HG02678 (cell line): ENCODE results near the gene SHISA7.
A peak's percentile ranks its signal among the peaks of the same experiment; 100 is the strongest.

ENCODE experiments used
- ATAC-seq: cut with Tn5 transposase; IDR thresholded peaks from one replicate; pipeline ENCODE4 v1.9.1; 2021; ENCODE audit warnings: mild to moderate bottlenecking, moderate library complexity; ENCODE audit not compliant: unreplicated experiment

Gene SHISA7

DNA sequence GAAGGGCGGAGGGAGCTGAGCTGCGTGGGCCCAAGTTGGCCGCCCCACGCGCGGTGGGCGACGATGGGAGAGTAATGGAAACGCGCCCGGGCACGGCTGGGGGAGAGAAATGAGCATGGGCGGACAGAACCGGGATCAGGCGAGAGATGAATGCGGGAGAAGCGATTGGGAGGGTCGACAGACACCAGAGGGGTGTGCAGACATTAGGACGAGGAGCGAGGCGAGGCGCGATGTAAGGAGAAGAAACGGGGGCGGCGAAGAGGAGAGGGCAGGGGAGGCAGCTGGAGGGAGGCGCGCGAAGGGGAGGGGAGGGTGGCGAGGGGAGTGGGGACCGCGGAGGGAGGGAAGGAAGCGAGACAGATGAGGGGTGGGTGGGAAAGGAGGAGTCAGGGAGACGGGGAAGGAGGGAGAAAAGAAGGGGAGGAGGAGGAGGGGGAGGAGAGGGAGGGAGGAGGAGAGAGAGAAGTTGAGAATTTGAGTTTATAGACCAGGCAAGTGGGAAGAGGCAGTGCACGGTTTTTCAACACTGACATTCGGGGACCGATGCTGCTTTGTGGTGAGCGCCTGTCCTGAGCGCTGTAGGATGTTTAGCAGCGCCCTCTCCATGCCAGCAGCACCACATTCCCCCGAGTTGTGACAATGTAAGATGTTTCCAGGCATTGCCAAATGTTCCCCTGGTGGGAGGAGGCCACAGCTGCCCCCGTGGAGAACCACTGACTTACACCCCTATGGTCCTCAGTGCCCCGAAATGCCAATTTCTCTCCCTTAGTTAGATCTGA lies at the start of gene SHISA7:
Gene SHISA7, minus strand, starts transcription at position 256 of the 779 bp plus-strand sequence. CDS start 437 bp downstream, outside the sequence.
- ATAC-seq, result no peak

DNA sequence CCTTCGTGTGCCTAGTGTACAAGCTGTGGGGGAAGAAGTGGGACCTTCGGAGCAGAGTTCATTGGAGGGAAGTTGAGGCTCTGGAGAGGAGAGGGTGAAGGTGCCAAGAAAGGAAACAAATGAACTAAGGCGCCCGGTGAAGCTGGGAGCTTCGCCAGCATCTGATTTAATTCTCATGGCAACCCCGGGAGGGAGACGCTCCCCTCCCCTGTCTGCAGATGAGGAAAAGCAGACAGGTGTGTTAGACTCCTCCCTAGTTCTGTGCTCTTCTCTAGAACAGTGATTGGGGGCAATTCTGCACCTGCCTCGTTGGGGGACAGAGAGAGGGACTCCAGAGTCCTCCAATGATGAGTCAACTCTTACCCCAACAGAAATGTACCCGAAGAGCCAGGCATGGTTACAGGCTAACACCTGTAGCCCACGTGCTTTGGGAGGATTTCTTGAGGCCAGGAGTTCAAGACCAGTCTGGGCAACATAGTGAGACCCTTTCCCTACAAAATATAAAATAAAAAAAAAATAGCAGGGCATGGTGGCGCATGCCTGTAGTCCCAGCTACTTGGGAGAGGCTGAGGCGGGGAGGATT lies 49.4 kb upstream of the SHISA7 start:
- ATAC-seq, result no peak

DNA sequence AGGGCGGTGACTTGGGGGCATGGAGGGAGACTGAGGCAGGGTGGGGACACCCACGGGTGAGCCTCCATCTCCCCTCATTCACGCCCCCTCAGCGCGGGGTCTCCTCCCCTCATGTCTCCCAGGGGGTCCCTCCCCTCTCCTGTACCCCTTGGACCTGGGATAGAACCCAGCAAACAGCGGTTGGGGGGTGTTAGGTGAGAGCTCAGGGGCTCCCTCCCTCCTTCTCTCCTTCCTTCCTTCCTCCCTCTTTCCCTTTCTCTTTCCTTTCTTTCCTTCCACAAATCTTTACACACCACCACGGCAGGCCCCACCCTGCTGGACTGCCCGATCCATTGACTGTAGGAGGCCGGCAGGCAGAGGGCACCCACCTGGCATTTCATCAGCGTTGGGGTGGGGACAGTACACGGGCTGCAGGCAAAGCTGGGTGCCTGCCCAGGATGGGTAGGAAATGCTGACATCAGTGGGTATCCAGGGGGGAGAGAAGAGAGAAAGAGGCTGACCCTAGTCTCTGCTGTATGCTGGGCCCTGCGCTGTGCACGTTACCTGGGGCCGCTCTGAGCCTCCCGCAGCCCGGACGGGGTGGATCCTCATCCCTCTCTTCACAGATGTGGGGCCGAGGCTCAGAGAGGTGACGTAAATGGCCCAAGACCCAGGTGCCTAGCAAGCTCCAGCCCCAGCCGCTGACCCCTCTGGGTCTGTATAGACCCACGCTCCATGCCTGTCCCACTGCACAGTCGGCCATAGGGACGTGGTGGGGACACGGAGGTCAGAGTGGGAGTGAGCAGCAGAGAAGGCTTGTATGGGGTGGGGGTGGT lies 48.7 kb upstream of the SHISA7 start:
- no peak for ATAC-seq

DNA sequence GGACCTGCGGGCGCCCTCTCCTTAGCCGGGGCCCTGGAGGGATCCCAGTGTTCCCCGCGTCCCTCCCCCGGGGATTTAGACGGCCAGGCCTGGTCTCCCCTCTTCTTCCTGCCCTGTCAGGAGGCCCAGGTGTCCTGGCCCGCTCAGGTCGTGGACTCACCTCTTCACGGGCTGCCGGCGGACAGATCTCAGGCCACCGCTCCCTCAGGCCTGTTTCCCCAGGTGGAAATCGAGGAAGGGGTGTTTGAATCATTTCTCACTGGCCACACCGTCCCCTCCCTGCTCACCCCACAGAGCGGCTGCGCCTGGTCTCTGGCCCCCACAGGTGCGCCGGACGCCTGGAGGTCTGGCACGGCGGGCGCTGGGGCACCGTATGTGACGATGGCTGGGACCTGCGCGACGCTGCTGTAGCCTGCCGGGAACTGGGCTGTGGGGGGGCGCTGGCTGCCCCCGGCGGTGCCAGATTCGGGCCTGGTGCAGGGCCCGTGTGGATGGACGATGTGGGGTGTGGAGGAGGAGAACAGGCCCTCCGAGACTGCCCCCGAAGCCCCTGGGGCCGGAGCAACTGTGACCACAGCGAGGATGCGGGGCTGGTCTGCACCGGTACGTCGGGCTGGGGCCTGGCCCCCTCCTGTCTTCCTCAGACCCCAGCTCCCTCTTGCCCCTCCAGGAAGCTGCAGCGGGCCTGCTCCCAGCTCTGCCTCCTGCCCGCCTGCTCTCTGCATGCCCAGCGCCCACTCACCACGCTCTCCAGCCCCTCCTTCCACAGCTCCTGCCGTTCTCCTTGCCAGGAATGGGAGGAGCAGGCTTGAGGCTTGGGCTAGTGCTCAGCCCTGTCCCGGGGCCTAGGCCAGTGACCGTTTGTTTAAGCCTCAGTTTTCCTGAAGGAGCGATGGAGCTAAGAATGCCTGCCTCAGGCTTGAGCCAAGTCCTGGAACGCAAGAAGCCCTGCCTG lies 47.7 kb upstream of the SHISA7 start:
- ATAC-seq, result no peak

DNA sequence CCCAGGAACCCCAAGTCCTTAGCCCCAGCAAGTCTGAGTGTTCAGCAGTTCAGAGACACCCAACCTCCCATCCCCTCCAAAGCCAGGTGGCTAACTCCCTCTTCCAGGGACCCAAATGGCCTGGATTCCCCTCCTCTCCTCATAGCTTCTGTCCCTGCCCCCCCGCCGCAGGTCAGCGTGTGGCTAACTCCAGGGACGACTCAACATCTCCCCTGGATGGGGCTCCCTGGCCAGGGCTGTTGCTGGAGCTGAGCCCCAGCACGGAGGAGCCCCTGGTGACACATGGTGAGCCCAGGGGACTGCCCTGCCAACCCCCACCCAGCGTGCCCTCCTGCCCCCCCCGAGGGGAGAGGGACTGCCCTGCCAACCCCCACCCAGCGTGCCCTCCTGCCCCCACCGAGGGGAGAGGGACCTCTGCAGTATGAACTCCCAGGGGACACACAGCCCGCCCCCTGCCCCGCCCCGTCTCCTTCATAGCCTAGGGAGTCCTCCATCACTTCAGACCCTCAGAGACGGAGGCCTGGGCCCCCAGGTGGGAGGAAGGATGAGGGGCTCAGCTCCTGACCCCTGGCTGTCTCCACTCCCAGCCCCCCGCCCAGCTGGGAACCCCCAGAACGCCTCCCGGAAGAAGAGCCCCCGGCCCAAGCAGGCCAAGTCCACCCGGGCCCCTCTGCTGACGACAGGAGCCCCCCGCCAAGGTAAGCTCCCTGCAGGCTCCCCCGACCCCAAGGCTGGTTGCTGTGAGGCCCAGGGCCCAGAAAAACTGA lies 46.8 kb upstream of the SHISA7 start:
- no peak for ATAC-seq

DNA sequence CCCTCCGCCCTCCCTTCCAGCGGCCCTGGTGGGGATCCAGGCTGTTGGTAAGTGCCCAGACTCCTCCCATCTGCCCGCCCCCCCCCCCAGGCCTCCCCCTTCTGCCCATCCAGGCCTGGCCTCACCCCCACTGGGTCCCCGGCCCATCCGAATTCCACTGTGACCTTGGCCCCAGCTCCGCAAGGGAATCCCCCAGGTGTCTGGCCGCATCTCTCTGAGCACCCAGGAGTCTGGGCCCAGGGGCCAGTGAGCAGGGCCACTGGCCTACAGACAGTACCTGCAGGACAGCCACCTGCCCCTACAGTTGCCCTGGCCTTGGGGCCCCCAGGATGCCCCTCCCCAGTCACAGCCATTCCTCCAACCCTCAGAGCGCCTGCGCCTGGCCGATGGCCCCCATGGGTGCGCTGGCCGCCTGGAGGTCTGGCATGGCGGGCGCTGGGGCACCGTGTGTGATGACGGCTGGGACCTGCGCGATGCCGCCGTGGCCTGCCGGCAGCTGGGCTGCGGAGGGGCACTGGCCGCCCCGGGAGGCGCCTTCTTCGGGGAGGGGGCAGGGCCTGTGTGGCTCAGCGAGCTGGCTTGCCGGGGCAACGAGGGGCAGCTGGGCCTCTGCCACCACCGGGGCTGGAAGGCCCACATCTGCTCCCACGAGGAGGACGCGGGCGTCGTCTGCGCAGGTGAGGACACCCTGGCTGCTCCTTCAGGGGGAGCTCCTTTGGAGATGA lies 46.0 kb upstream of the SHISA7 start:
- no peak for ATAC-seq

DNA sequence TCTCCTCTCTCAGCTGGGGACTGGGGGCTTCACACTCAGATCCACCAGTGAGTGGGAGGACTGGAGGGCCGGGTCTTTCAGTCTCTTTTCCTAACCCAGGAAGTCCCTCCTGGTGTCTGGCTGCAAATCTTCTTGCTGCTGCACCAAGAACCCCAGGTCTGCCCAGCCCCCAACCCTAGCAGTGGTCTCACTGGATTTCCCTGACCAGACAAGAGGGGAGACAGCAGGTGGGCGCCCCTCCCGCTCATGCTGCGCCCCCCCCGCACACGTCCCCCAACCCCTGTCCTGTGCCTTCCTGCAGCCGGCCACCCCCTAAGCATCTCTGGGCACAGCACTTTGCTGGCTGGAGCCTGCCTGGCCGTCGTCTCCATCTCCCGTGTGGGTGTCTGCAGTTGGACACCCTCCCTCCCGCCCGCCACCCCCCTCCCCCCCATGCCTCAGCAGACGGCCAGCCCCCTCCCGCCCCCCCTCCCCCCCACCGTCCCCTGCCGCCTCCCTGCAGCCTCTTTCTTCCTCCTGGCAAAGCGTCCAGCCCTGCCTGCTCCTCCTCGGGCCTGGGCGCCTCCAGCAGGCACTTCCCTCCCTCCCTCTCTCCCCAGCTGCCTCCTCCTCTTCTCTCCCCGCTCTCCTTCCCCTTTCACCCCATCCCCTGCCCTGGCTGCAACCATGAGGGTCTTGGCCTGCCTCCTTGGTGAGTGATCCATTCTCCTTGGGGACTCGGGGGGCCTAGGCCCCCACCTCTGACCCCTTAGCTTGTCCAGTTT lies 45.0 kb upstream of the SHISA7 start, which contains the start of gene SSC5D:
Gene SSC5D, plus strand, starts transcription at position 513 of the 764 bp plus-strand sequence. Its CDS starts 154 bp downstream, at position 667.
- ATAC-seq, result no peak

DNA sequence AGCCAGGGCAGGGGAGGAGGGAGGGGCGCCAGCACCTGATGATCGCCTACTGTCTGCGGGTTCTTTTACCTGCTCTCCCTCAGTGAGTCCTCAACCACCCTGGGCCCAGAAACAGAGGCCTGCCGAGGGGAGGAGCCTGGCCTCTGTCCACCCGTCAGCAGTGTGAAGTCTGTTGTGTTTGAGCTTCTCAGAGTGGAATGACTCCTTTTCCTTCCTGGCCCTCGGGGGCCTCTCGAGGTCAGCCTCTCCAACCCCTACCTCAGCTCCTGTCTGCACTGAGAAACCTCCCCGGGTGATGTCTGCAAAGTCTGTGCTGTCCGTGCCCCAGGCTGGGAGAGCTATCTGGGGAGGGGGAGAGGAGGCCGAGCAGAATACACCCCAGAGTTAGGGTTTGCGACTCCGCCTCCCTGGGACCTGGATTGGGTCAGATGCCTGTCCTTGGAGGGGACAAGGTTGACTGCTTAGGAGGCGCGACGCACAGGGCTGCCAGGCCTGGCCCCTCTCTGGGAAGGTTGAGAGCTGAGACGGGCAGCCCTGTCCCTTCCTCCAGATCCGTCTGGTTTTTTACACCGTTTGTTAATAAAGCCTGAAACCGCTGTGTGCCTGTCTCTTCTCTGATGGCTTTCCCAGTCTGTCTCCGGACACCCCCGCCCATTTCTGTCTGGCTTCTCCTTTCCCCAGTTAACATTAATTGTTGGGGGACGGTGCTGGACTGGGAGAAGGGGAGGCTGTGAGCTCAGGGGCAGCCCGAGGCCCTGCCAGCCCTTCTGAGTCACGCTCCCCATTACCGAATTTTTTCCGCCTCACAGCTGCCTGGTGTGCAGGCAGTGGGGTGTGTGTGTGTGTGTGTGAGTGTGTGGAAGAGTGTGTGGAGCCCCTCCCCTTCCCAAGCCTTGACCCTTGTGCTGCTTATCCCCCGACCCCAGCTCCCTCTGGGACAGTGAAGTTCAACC lies 44.1 kb upstream of the SHISA7 start:
- no peak for ATAC-seq

DNA sequence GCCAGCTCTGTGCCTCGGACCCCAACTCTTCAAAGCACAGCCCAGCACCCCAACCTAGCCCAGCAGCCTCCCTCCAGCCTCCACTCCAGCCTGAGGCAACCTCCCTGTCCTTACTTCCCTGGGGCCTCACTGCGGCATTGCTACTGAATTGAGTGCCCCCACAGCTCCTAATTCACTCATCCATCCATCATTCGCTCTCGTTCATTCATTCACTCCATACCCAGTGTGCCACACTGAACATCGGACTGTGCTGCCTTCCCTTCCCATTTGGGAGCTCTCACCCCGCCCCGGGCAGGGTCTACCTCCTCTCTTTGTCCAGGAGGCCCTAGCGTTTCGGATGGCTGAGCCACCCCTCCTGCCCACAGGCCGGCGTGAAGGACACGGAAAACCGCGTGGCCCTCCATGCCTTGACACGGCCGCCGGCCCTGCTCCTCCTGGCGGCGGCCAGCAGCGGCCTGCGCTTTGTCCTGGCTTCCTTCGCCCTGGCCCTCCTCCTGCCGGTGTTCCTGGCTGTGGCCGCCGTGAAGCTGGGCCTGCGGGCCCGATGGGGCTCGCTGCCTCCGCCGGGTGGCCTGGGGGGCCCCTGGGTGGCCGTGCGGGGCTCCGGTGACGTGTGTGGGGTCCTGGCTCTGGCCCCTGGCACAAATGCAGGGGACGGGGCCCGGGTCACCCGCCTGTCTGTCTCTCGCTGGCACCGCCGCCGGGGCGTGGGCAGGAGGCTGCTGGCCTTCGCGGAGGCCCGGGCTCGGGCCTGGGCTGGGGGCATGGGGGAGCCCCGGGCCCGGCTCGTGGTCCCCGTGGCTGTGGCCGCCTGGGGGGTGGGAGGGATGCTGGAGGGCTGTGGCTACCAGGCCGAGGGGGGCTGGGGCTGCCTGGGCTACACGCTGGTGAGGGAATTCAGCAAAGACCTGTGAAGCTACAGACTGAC lies 43.2 kb upstream of the SHISA7 start:
- ATAC-seq, result no peak

DNA sequence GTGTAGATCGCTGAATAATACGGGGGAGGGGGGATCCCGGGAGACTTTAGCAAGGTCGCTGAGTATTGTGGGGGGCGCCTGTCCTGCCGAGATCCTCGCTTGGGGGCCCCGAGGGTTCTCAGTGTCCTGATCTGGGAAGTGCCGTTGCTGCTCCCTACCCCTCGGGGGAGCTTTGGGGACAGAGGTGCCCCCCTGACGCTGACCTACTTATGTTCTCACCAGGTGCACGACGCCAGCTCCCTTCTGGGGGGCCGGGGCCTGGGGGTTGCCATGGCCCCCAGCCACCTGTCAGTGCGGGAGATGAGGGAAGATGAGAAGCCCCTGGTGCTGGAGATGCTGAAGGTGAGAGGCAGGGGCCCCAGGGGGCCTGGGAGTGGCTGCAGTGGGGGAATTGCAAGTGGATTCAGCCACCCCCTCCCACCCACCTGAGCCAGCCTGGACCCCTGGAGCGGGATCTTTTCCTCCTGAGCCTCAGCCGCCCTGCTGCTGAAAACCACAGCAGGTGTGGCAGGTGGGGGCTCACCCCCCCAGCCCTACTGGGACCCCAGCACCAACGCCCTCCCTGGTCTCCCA lies 42.4 kb upstream of the SHISA7 start:
- ATAC-seq, result no peak

DNA sequence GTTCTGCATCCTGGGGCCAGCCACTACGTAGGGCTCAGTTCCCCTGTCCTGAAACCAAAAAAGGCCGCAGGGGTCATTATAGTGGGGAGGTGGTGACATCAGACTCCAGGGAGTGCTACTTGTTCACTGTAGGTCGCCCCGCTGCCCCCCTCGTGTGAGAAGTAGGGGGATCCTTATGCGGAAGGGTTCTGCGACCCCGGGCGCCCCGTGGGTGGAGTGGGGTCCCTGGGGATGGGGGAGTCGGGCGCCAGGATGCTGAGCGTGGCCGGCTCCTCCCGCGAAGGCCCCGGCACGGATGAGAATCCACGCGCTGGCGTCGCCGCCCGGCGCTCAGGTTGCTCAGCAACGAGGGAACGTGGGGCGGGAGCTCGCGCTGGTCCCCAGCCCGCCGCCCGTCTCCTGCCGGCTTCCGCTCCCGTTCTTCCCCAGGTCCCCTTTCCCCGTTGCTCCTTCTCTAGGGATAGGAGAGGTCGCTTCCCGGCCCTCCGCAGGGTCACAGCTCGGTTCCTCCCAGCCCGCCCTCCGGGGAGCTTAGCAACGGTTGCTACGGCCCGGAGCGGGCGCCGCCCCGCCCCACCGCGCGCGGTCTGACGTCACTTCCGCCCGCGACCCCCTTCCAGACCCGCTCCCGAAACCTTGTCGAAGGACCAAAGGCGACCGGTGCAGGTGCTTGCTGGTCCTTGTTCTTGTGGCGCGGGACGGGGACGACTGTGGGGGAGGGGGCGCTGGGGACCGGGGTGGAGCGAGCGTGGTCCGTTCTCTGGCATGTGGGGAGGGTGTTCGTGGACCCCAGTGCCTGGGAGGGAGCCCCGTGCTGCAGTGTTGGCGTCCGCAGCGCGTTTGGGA lies 41.7 kb upstream of the SHISA7 start, which contains the start of gene NAT14:
Gene NAT14, plus strand, starts transcription at position 596 of the 846 bp plus-strand sequence. CDS start 521 bp downstream, outside the sequence.
- ATAC-seq, result peak; percentile 64

DNA sequence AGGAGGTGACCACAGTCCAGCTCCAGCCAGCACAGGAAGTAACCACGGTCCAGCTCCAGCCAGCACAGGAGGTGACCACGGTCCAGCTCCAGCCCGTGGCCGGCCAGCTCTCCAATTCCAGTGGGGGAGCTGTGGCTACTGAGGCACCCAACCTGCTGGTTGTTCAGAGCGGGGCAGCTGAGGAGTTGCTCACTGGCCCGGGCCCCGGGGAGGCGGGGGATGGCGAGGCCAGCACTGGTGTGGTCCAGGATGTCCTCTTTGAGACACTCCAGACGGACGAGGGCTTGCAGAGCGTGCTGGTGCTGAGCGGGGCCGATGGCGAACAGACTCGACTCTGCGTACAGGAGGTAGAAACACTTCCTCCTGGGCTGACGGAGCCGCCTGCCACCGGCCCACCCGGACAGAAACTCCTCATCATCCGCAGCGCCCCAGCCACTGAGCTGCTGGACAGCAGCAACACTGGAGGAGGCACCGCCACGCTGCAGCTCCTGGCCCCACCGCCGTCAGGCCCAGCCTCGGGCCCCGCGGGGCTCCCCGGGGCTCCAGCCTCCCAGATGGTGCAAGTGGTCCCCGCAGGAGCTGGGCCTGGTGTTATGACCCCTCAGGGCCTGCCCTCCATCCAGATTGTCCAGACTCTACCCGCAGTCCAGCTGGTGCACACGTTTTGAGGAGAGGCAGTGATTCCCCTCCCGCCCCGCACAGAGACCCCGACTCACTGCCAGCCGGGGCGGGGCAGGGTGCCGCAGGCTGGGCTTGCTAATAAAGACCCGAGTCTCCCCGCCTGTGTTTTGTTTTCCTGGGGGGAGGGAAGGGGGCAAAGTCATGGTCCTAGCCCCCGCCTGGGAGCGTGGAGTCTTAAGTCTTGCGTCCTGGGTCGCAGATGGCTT lies 40.8 kb upstream of the SHISA7 start:
- no peak for ATAC-seq

DNA sequence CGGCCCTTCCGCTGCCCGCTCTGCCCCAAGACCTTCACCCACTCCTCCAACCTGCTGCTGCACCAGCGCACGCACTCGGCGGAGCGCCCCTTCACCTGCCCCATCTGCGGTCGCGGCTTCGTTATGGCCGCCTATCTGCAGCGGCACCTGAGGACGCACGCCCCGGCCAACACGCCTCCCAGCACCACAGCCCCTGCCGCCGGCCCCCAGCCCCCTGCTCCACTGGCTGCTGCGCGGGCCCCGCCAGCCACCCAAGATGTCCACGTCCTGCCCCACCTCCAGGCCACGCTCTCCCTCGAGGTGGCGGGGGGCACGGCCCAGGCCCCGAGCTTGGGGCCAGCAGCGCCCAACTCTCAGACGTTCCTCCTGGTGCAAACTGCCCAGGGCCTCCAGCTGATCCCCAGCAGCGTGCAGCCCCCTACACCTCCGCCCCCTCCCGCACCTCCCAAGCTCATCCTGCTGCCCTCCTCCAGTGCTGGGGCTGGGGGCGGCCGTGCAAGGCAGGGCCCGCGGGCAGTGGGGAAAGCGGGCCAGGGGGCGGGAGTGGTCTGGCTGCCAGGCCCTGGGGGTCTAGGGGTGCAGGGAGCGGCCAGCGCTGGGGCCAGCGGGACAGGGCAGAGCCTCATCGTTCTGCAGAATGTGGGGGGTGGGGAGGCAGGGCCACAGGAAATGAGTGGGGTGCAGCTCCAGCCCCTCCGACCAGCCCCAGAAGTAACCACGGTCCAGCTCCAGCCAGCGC lies 40.0 kb upstream of the SHISA7 start:
- ATAC-seq, result no peak
